Colonic mucosa (tissue), 4 donors: ENCODE data around the gene TNFAIP3. TPM values are rescaled to one million over a fixed set of nuclear protein-coding genes. Genes with fewer than 3 reads are reported as not detected.

ENCODE experiments used
- DNase-seq: peaks from one replicate; pipeline ENCODE4 v3.0.0-alpha.2; 2020
- H3K27ac ChIP-seq: fragments of 200-600 bp; one replicate; pipeline ENCODE4 v1.8.0; 2021
- H3K27me3 ChIP-seq: fragments of 200-600 bp; one replicate; pipeline ENCODE4 v1.8.0; 2021
- H3K36me3 ChIP-seq: fragments of 200-600 bp; one replicate; pipeline ENCODE4 v1.8.0; 2021
- H3K4me1 ChIP-seq: fragments of 200-600 bp; one replicate; pipeline ENCODE4 v1.8.0; 2021; ENCODE audit warnings: mild to moderate bottlenecking
- H3K4me3 ChIP-seq: fragments of 200-600 bp; one replicate; pipeline ENCODE4 v1.8.0; 2021
- H3K9ac ChIP-seq, 2 donors: one replicate each; pipeline ENCODE4 v1.7.0; 2013; ENCODE audit warnings: control low read depth in 2 of 2, low read depth in 2 of 2, low read length in 2 of 2
- H3K9me3 ChIP-seq: fragments of 200-600 bp; one replicate; pipeline ENCODE4 v1.8.0; 2021
- intact Hi-C: fragments of 100-400 bp; cut with DNase I; formaldehyde crosslinking; loops from one replicate; pipeline ENCODE4 v1.14.1; 2022
- total RNA-seq, 2 donors: library from RNA; stranded (reverse); fragmentation: NEBNext Ultra II Directional in 1 of 2; extraction: Animal tissue kit (Norgen Biotek cat#: 25700) in 1 of 2; gene quantifications; one replicate each; pipeline ENCODE4 v1.2.1, GENCODE V29; 2021
- TF ChIP-seq, protein P1 (sequence below): fragments of 200-600 bp; IDR thresholded peaks from one replicate; pipeline ENCODE4 v1.8.0; 2022; ENCODE audit warnings: antibody characterized with exemption, mild to moderate bottlenecking
- donor health status: healthy.
- donor health status: DM: no; HTN: no; CAD: no.
- donor health status: DM: no; HTN: no; CAD: no.

Gene TNFAIP3
- total RNA-seq, 2 donors from 2014 or later: 18.1 to 46.3 TPM

GRCh38 chr6:137845460-137845859, 21.6 kb upstream of the TNFAIP3 start:
- DNase-seq: no peak
- TF ChIP-seq, protein P1, sequence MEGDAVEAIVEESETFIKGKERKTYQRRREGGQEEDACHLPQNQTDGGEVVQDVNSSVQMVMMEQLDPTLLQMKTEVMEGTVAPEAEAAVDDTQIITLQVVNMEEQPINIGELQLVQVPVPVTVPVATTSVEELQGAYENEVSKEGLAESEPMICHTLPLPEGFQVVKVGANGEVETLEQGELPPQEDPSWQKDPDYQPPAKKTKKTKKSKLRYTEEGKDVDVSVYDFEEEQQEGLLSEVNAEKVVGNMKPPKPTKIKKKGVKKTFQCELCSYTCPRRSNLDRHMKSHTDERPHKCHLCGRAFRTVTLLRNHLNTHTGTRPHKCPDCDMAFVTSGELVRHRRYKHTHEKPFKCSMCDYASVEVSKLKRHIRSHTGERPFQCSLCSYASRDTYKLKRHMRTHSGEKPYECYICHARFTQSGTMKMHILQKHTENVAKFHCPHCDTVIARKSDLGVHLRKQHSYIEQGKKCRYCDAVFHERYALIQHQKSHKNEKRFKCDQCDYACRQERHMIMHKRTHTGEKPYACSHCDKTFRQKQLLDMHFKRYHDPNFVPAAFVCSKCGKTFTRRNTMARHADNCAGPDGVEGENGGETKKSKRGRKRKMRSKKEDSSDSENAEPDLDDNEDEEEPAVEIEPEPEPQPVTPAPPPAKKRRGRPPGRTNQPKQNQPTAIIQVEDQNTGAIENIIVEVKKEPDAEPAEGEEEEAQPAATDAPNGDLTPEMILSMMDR: no peak
- Histone ChIP-seq H3K9me3 (no peaks in the 10 kb centered on the region), H3K4me1 (no peaks in the 10 kb centered on the region), H3K9ac (no peak overlapping the region), H3K27ac (no peak overlapping the region), H3K36me3 (no peaks in the 10 kb centered on the region), H3K27me3 (no peaks in the 10 kb centered on the region), H3K4me3 (no peak overlapping the region)
- intact Hi-C loops: no loop called here

- Histone ChIP-seq H3K4me1 (no peaks in the 10 kb centered on the region), H3K36me3 (no peaks in the 10 kb centered on the region), H3K4me3 (no peak overlapping the region), H3K9ac (no peak overlapping the region), H3K27ac (no peak overlapping the region), H3K9me3 (no peaks in the 10 kb centered on the region), H3K27me3 (no peaks in the 10 kb centered on the region)
- TF ChIP-seq, protein P1: no peak
- intact Hi-C loops: no loop called here
- no peak for DNase-seq
Observed at GRCh38 chr6:137846274-137846673, 20.8 kb upstream of the TNFAIP3 start.

DNA sequence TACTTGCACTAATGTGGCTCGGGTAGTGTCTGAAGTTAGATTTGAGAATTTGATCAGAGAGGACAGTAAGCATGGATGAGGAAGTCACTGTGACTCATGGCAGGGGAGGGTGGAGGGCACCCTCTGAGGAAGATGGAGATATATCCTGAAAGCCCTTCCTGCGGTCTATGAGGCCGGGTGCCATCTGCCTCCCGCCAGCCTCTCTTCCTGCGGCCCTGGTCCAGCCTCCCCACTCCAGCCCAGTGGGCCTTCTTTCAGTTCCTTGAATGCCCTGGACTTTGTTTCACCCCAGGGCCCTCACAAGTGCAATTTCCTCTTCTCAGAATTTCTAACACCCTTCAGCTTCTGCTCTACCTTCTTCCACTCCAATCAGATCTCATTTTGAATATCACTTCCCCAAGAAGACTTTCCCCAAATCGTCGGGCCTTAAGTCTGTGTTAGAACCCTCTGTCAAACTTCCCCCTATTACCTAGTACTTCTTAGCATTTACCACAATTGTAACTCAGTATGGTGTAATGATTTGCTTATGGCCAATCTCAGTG, 20.2 kb upstream of the TNFAIP3 start:
- TF ChIP-seq, protein P1: no peak

DNA sequence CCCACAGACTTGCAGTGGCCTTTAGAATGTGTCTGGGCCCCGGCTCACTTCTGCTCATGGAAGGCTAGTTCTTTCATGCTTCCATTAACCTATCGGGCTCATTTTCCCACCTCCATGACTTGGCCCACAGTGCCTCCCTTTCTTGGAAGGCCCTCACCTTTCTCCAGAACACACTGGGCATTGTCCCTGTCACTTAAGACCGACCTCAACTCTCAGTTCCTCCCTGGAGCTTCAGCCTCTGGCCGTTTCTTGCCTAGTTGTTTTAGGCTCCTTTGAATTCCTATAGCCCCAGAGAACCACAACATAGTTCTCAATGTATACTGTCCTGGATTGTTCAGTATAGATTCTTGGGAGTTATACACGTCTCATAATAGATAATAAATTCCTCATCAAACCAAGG, 19.3 kb upstream of the TNFAIP3 start:
- TF ChIP-seq, protein P1: no peak

More for the DNA sequence above, 20.2 kb upstream of the TNFAIP3 start:
- intact Hi-C loops: no loop called here
- Histone ChIP-seq H3K9ac (no peak overlapping the region), H3K9me3 (no peaks in the 10 kb centered on the region), H3K36me3 (no peaks in the 10 kb centered on the region), H3K27me3 (no peaks in the 10 kb centered on the region), H3K4me1 (no peaks in the 10 kb centered on the region), H3K27ac (no peak overlapping the region), H3K4me3 (no peak overlapping the region)
- DNase-seq: no peak

DNA sequence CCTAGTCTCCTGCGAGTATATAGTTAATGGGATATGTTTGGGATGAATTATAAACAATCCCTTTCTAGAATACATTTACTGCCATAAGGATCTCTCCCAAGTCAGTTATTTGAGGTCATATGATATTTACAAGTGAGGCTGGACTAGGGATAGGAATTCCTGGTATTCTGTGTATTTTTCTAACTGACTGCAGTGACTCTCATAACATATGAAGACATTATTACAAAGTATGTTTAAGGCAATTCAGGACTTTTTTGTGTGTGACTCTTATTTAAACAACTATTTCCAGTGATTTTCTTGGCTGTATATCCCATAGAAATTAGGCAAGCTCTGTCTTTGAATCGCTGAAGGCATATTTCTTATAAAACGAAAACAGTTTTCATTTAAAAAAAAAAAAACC, 18.4 kb upstream of the TNFAIP3 start:
- H3K9me3 ChIP-seq: no peaks in the 10 kb centered on the region
- TF ChIP-seq, protein P1: no peak
- no peak overlapping the region for H3K27ac ChIP-seq
- intact Hi-C loops: no loop called here
- no peak overlapping the region for H3K4me3 ChIP-seq
- no peak for DNase-seq
- H3K9ac ChIP-seq: no peak overlapping the region
- no peaks in the 10 kb centered on the region for H3K4me1 ChIP-seq
- H3K27me3 ChIP-seq: no peaks in the 10 kb centered on the region
- no peaks in the 10 kb centered on the region for H3K36me3 ChIP-seq

More for the DNA sequence above, 19.3 kb upstream of the TNFAIP3 start:
- no peaks in the 10 kb centered on the region for H3K9me3 ChIP-seq
- DNase-seq: no peak
- no peaks in the 10 kb centered on the region for H3K4me1 ChIP-seq
- H3K36me3 ChIP-seq: no peaks in the 10 kb centered on the region
- intact Hi-C loops: no loop called here
- H3K27ac ChIP-seq: no peak overlapping the region
- no peak overlapping the region for H3K4me3 ChIP-seq
- no peak overlapping the region for H3K9ac ChIP-seq
- H3K27me3 ChIP-seq: no peaks in the 10 kb centered on the region
